ENCODE measurements around the gene NPHS1.
A peak's percentile ranks its signal among the peaks of the same experiment; 100 is the strongest.
"Not testable (repeated sequence)": the region's sequence is repeated elsewhere in the genome, so short reads cannot be mapped to it uniquely, and the experiment has no call there.

NPHS1 gene

GRCh38 chr19:35811317-35812219 lies 40.7 kb downstream of the NPHS1 start:
- DNase-seq: no peak

GRCh38 chr19:35807633-35808032 lies 44.7 kb downstream of the NPHS1 start:
- no peak for DNase-seq

GRCh38 chr19:35806597-35806996 lies 45.7 kb downstream of the NPHS1 start:
- no peak for DNase-seq

- DNase-seq: no peak
Measured at GRCh38 chr19:35805526-35806102, 46.7 kb downstream of the NPHS1 start.

GRCh38 chr19:35801828-35802227 lies 50.5 kb downstream of the NPHS1 start:
- DNase-seq: no peak

- DNase-seq: no peak
Measured at GRCh38 chr19:35797663-35798062, 54.6 kb downstream of the NPHS1 start.

- DNase-seq: no peak
Measured at GRCh38 chr19:35796645-35797542, 55.4 kb downstream of the NPHS1 start.

- not testable (repeated sequence) for DNase-seq
Measured at GRCh38 chr19:35795564-35795963, 56.7 kb downstream of the NPHS1 start.

- DNase-seq: no peak
Measured at GRCh38 chr19:35793381-35794165, 58.7 kb downstream of the NPHS1 start.

- no peak for DNase-seq
Measured at GRCh38 chr19:35792888-35793287, 59.4 kb downstream of the NPHS1 start.

- DNase-seq: no peak
Measured at GRCh38 chr19:35792312-35792711, 60.0 kb downstream of the NPHS1 start.

GRCh38 chr19:35791814-35792279 lies 60.5 kb downstream of the NPHS1 start:
- no peak for DNase-seq

GRCh38 chr19:35790981-35791813 lies 61.1 kb downstream of the NPHS1 start:
- peak; percentile 32 for DNase-seq

- DNase-seq: no peak
Measured at GRCh38 chr19:35789978-35790944, 62.0 kb downstream of the NPHS1 start.

- no peak for DNase-seq
Measured at GRCh38 chr19:35789195-35789977, 62.9 kb downstream of the NPHS1 start.

GRCh38 chr19:35788205-35788960 lies 63.9 kb downstream of the NPHS1 start:
- no peak for DNase-seq

GRCh38 chr19:35787227-35787799 lies 65.0 kb downstream of the NPHS1 start:
- DNase-seq: no peak
